ENCODE results near the gene KDM6A.
"Not testable (repeated sequence)": the region's sequence is repeated elsewhere in the genome, so short reads cannot be mapped to it uniquely, and the experiment has no call there.

DNA sequence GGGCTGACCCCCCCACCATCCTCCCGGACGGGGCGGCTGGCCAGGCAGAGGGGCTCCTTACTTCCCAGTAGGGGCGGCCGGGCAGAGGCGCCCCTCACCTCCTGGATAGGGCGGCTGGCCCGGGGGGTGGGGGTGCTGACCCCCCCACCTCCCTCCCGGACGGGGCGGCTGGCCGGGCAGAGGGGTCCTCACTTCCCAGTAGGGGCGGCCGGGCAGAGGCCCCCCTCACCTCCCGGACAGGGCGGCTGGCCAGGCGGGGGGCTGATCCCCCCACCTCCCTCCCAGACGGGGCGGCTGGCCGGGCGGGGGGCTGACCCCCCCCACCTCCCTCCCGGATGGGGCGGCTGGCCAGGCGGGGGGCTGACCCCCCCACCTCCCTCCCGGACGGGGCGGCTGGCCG, 167.1 kb downstream of the KDM6A start:
- TF ChIP-seq, protein P1, sequence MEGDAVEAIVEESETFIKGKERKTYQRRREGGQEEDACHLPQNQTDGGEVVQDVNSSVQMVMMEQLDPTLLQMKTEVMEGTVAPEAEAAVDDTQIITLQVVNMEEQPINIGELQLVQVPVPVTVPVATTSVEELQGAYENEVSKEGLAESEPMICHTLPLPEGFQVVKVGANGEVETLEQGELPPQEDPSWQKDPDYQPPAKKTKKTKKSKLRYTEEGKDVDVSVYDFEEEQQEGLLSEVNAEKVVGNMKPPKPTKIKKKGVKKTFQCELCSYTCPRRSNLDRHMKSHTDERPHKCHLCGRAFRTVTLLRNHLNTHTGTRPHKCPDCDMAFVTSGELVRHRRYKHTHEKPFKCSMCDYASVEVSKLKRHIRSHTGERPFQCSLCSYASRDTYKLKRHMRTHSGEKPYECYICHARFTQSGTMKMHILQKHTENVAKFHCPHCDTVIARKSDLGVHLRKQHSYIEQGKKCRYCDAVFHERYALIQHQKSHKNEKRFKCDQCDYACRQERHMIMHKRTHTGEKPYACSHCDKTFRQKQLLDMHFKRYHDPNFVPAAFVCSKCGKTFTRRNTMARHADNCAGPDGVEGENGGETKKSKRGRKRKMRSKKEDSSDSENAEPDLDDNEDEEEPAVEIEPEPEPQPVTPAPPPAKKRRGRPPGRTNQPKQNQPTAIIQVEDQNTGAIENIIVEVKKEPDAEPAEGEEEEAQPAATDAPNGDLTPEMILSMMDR (IDR thresholded peaks at IDR 0.05 in 2 of 3, conservative IDR thresholded peaks at IDR 0.05 in 1 of 3; ENCODE audit: borderline replicate concordance in 1 of 3, insufficient read depth in 1 of 3, low read depth in 2 of 3, low read length in 2 of 3) = not testable (repeated sequence)
- TF ChIP-seq EZH2phosphoT487 (IDR thresholded peaks at IDR 0.05; ENCODE audit: borderline replicate concordance); POLR2A (IDR thresholded peaks at IDR 0.05; ENCODE audit: borderline replicate concordance, extremely low read depth, insufficient read depth, insufficient read length): not testable (repeated sequence)

Data from HCT116 (cell line).